NCI-H82 treated with DMSO at 0.1 percent for 48 hours (cell line): ENCODE results near the gene HHIP.
A peak's percentile ranks its signal among the peaks of the same experiment; 100 is the strongest.

Experiments
- DNase-seq: peaks from one replicate; lab custom pipeline; 2025; ENCODE audit not compliant: unreplicated experiment; lab: John Stamatoyannopoulos, UW

Gene HHIP

GRCh38 chr4:144645631-144646522 is at the start of gene HHIP:
Gene HHIP (plus strand): TSS chr4:144646156. CDS start chr4:144646676, 520 bp downstream.
- peak; percentile 17 for DNase-seq

GRCh38 chr4:144597171-144597570 is 48.8 kb upstream of the HHIP start:
- DNase-seq: no peak

GRCh38 chr4:144599621-144600020 is 46.3 kb upstream of the HHIP start:
- no peak for DNase-seq

- peak; percentile 30 for DNase-seq
Observed at GRCh38 chr4:144611850-144612249, 34.1 kb upstream of the HHIP start.

GRCh38 chr4:144614850-144615585 is 30.9 kb upstream of the HHIP start:
- no peak for DNase-seq

- DNase-seq: no peak
Observed at GRCh38 chr4:144621681-144622080, 24.3 kb upstream of the HHIP start.

GRCh38 chr4:144627663-144628076 is 18.3 kb upstream of the HHIP start:
- no peak for DNase-seq

GRCh38 chr4:144633215-144633614 is 12.7 kb upstream of the HHIP start:
- no peak for DNase-seq

GRCh38 chr4:144634978-144635747 is 10.8 kb upstream of the HHIP start:
- no peak for DNase-seq

GRCh38 chr4:144644368-144645101 is 1.4 kb upstream of the HHIP start:
- DNase-seq: no peak

- no peak for DNase-seq
Observed at GRCh38 chr4:144645102-144645630, 790 bp upstream of the HHIP start.

GRCh38 chr4:144646523-144647094 is 653 bp downstream of the HHIP start:
- no peak for DNase-seq

GRCh38 chr4:144647095-144647561 is 1.2 kb downstream of the HHIP start:
- no peak for DNase-seq

GRCh38 chr4:144647590-144647989 is 1.6 kb downstream of the HHIP start:
- DNase-seq: no peak

GRCh38 chr4:144648042-144648441 is 2.1 kb downstream of the HHIP start:
- DNase-seq: no peak

GRCh38 chr4:144649646-144650045 is 3.7 kb downstream of the HHIP start:
- no peak for DNase-seq

- no peak for DNase-seq
Observed at GRCh38 chr4:144650311-144651005, 4.5 kb downstream of the HHIP start.

- DNase-seq: no peak
Observed at GRCh38 chr4:144653781-144654545, 8.0 kb downstream of the HHIP start.

GRCh38 chr4:144655491-144655890 is 9.5 kb downstream of the HHIP start:
- no peak for DNase-seq
